ENCODE results near the gene AGBL2.
"Not testable (repeated sequence)": the region's sequence is repeated elsewhere in the genome, so short reads cannot be mapped to it uniquely, and the experiment has no call there.

Gene AGBL2, protein sequence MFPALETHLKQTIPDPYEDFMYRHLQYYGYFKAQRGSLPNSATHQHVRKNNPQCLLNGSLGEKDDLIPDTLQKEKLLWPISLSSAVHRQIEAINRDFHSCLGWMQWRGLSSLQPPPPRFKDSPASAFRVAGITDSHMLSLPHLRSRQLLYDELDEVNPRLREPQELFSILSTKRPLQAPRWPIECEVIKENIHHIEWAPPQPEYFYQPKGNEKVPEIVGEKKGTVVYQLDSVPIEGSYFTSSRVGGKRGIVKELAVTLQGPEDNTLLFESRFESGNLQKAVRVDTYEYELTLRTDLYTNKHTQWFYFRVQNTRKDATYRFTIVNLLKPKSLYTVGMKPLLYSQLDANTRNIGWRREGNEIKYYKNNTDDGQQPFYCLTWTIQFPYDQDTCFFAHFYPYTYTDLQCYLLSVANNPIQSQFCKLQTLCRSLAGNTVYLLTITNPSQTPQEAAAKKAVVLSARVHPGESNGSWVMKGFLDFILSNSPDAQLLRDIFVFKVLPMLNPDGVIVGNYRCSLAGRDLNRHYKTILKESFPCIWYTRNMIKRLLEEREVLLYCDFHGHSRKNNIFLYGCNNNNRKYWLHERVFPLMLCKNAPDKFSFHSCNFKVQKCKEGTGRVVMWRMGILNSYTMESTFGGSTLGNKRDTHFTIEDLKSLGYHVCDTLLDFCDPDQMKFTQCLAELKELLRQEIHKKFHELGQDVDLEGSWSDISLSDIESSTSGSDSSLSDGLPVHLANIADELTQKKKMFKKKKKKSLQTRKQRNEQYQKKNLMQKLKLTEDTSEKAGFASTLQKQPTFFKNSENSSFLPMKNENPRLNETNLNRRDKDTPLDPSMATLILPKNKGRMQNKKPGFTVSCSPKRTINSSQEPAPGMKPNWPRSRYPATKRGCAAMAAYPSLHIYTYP

GRCh38 chr11:47715082-47715669, at the start of gene AGBL2:
AGBL2 (minus strand) TSS chr11:47715369; CDS start chr11:47714650, 719 bp downstream.
- peak; percentile 82 for DNase-seq

DNA sequence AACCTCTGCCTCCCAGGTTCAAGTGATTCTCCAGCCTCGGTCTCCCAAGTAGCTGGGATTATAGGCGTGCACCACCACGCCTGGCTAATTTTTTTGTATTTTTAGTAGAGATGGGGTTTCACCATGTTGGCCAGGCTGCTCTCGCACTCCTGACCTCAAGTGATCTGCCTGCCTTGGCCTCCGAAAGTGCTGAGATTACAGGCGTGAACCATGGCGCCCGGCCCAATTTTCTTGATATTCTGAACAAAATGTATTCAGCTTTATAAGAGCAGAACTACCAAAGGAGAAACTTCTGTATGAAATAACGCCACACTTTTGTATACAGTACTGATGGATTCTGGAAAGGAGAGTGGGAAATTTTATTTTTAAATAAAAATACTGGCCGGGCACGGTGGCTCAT, 44.1 kb upstream of the AGBL2 start:
- DNase-seq = not testable (repeated sequence)

DNA sequence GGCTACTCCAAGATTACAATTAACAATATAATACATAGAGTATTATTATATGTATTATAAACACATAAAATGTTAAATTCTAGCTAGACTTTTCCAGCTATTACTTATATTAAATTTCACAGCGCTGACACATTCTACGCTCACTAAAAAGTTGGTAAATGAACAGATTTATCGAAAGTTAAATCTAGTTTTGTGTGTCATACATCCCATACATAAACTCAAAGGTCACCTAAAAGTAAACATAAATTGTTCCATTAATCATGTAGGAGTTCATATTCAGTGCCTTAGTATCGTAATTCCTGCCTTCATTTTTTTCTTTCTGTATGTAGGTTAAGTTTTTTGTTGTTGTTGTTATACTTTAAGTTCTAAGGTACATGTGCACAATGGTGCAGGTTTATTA, 41.0 kb upstream of the AGBL2 start:
- DNase-seq = no peak

GRCh38 chr11:47750725-47751124, 35.6 kb upstream of the AGBL2 start:
- no peak for DNase-seq

GRCh38 chr11:47742494-47742893, 27.3 kb upstream of the AGBL2 start:
- not testable (repeated sequence) for DNase-seq

DNA sequence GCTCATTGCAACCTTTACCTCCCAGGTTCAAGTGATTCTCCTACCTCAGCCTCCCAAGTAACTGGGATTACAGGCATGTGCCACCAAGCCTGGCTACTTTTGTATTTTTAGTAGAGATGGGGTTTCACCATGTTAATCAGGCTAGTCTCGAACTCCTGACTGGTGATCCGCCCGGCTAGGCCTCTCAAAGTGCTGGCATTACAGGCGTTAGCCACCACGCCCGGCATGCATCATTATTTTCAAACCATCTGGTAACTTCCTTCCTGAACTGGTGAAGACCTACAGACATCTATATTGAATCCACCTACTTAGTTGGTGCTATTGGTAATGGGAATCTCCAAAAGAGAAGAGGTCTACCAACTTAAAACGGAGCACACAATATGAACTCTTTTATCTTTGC, 22.6 kb upstream of the AGBL2 start:
- not testable (repeated sequence) for DNase-seq

- DNase-seq = no peak
These were observed 17.1 kb upstream of the AGBL2 start for GRCh38 chr11:47732271-47732670.

DNA sequence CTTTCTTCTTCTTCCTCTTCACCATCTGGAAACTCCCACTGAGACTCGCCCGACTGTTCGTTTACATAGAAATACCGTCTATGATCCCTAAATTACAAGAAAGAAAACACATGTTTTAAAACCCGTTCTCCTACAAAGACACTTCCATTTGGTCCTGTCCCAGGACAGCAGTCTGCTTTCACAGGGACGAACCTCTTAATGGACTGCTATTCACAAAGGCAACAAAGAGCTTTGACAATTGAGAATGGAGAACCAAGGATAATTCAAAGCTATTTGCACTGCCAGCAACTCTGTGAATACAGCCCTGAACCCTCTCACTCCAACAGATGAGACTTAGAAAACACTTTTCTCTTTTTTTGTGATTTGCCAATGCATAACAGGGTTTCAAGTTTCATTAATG, 16.3 kb upstream of the AGBL2 start:
- DNase-seq = no peak

- DNase-seq = no peak
These were observed 11.8 kb upstream of the AGBL2 start for GRCh38 chr11:47726878-47727514.

DNA sequence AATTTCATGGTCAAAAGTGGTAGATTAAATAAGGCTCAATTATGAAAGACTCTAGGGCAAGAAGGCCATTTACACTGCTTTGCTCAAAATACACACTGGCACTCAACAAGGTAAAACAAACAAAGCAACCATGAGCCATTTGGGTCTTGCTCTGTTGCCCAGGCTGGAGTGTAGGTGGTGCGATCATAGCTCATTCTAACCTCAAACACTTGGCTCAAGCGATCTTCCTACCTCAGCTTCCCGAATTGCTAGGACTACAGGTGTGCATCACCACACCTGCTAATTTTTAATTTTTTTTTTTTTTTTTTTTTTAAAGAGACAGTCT, 10.9 kb upstream of the AGBL2 start:
- DNase-seq = no peak

DNA sequence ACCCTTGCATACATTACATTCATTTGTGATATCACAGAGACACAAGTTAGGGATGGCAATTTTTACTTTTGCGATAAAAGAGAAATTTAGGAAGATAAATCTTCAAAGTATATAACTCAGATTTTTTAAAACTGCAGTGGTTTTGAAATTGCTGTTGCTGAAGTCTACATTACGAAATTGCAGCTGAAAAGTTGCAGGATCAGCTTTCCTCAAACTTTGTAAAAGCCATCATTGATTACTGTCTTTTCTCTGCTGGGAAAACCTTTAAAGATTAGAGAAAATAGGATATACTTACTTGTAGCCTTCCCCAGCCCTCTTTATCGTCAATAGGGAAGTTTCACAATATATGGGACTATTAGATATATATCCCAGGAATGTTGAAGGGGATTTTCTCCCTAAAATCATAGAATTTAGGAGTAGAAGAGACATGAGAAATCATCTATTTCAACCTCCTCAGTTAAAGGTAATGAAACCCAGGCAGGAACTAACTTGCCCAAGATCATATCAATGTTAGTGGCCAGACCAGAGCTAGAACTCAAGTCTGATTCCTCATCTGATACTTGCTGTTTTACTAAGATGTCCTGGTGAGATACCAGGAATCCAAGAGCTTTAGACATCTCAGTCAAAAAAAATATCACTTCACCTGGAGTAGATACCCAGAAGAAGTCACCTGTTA, 10.4 kb upstream of the AGBL2 start:
- no peak for DNase-seq

- peak; percentile 48 for DNase-seq
These were observed 9.0 kb upstream of the AGBL2 start for GRCh38 chr11:47724041-47724729.

DNA sequence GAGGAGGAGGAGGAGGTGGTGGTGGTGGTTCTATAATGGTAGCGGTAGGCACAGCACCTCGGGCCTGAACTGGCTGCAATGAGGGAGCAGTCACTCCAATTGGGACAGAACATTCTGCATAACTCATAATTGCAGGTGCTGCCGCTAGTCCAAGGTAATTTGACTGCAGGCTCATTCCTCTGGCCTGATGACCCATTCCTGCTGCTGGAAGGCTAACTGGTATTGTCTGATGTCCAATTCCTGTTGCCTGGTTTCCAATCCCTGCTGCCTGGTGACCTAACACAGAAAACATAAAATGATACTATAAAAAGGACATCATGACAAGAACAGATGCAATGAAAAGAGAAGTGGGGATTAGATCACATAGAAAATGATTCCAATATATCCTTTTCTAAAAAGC, 7.9 kb upstream of the AGBL2 start:
- no peak for DNase-seq

DNA sequence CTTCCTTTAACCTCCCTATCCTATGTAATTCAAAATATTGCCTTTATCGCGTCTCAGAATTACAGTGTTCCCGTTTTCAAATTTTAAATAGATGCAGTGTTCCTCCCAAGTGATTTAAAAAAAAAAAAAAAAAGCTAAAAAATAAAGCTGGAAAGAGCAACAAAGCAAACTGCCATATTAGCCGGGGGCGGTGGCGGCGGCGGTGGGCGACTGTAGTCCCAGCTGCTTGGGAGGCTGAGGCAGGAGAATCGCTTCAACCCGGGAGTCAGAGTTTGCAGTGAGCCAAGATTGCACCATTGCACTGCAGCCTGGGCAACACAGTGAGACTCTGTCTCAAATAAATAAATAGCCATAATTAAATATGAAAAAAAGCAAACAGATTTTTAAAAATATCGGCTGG, 5.5 kb upstream of the AGBL2 start:
- no peak for DNase-seq

DNA sequence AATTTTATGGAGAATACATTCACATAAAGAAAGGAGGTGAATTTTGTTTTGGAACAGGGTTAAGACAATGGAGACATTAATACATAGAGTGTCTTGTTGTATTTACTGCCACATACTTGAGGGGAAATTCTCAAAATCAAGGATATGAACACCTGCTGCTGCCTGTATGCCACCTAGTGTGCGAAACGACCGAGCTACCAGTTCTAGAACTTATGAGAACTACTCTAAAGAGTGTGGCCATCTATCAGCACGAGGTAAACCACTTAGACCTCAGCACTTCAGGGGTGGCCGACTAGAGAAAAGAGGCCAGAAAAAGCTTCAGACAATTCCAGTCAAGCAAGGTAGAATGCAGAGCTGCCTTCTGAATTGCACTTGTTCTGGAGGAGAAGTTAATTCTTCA, 1.5 kb upstream of the AGBL2 start:
- DNase-seq = no peak

GRCh38 chr11:47714554-47715081, 551 bp downstream of the AGBL2 start:
- DNase-seq = peak; percentile 25

- DNase-seq = no peak
These were observed 3.4 kb downstream of the AGBL2 start for GRCh38 chr11:47711816-47712215.

DNA sequence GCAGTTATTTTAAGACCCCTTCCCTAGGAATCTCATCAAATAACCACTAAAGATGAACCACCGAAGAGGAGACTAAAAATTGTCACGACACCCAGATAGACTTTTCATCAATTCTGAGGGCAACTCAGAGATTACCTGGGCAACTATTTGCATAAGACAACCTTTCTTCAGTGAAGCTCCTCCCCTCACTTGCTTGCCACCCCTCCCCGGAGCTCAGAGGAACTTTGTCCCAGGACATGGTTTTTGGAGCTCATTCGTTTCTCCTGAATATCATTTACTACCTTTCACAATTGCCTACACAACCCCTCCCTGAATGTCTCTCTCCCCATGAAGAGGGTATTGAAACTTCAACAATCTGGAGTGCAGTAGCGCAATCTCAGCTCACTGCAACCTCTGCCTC, 3.9 kb downstream of the AGBL2 start:
- no peak for DNase-seq

DNA sequence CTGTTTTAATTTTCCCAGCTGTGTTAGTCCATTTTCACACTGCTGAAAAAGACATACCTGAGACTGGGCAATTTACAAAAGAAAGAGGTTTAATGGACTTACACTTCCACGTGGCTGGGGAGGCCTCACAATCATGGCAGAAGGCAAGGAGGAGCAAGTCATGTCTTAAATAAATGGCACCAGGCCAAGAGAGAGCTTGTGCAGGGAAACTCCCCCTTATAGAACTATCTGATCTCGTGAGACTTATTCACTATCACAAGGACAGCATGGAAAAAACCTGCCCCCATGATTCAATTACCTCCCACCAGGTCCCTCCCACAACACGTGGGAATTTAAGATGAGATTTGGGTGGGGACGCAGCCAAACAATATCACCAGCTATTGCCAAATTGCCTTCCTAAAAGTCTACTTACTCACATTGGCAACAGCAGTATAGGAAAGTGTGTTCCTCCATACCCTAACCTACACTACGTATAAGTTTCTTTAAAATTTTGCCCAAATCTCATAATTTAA, 7.8 kb downstream of the AGBL2 start:
- not testable (repeated sequence) for DNase-seq

GRCh38 chr11:47705721-47706120, 9.4 kb downstream of the AGBL2 start:
- DNase-seq = no peak

DNA sequence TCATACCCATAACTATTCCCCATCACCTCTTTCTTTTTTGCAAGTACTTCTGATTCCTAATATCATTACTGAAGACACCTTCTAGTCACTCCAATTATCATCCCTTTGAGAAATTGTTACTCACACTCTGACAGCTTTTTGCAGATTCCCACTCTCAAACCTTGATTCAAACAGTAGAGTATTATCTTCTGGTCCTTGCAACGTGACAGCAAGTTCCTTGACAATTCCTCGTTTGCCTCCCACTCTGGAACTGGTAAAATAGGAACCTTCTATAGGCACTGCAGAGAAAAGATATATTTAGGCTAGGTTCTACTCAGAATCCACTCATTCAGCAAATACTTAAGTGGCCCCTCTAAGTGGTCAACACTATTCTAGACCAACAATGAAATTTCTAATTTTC, 23.2 kb downstream of the AGBL2 start:
- DNase-seq = no peak

- DNase-seq = no peak
These were observed 25.7 kb downstream of the AGBL2 start for GRCh38 chr11:47689480-47689879.
